ENCODE results near the gene KRTAP5-9. TPM values are rescaled to one million over a fixed set of nuclear protein-coding genes. Genes with fewer than 3 reads are reported as not detected.
"Not testable (repeated sequence)": the region's sequence is repeated elsewhere in the genome, so short reads cannot be mapped to it uniquely, and the experiment has no call there.

The KRTAP5-9 gene
- total RNA-seq, 2 donors from 2014 or later: not detected

DNA sequence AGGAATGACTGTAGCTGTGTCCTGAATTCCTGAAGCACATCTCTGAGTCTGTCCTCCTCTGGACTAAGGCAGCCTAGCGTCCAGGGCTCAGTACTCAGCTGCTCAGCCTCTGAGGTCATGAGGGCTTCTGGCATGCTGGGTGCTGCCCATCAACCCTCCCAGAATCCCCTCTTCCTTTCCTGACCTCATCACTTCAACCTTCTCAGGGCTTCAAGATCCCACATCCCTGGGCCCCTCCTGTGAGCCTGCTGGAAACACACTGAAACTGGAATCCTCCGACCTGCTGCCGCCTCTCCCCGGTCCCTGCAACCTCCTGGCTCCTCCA lies 9.6 kb upstream of the KRTAP5-9 start:
- H3K4me1 ChIP-seq: no peaks in the 10 kb centered on the region
- no peak overlapping the region for H3K4me3 ChIP-seq
- DNase-seq (ENCODE audit: low spot score): peak; percentile 38
- H3K9me3 ChIP-seq: no peaks in the 10 kb centered on the region
- H3K27ac ChIP-seq: no peak overlapping the region
- TF ChIP-seq, protein P1, sequence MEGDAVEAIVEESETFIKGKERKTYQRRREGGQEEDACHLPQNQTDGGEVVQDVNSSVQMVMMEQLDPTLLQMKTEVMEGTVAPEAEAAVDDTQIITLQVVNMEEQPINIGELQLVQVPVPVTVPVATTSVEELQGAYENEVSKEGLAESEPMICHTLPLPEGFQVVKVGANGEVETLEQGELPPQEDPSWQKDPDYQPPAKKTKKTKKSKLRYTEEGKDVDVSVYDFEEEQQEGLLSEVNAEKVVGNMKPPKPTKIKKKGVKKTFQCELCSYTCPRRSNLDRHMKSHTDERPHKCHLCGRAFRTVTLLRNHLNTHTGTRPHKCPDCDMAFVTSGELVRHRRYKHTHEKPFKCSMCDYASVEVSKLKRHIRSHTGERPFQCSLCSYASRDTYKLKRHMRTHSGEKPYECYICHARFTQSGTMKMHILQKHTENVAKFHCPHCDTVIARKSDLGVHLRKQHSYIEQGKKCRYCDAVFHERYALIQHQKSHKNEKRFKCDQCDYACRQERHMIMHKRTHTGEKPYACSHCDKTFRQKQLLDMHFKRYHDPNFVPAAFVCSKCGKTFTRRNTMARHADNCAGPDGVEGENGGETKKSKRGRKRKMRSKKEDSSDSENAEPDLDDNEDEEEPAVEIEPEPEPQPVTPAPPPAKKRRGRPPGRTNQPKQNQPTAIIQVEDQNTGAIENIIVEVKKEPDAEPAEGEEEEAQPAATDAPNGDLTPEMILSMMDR (IDR thresholded peaks at IDR 0.05): no peak
- no peaks in the 10 kb centered on the region for H3K36me3 ChIP-seq
- H3K27me3 ChIP-seq: no peaks in the 10 kb centered on the region

DNA sequence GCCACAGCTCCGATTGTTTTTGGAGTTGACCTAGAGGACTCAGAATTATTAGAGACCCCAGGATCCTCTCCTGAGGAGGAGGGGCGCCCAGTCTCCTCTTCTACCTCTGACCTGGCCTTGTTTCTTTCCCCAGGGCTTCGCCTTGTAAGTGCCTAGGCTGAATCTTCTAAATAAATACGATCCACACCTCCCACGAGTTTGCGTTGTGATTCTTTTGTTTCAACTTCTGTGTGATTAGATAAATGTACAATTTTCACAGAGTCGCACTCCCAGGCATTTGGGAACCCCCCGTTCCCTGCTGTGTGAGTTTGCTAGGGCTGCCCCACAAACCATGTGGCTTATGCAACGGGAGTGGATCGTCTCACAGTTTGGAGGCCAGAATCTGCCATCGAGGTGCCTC lies 9.2 kb upstream of the KRTAP5-9 start:
- no peaks in the 10 kb centered on the region for H3K9me3 ChIP-seq
- no peak for DNase-seq (ENCODE audit: low spot score)
- H3K4me1 ChIP-seq: no peaks in the 10 kb centered on the region
- H3K4me3 ChIP-seq: no peak overlapping the region
- no peak overlapping the region for H3K27ac ChIP-seq
- no peaks in the 10 kb centered on the region for H3K36me3 ChIP-seq
- TF ChIP-seq, protein P1 (IDR thresholded peaks at IDR 0.05): no peak
- no peaks in the 10 kb centered on the region for H3K27me3 ChIP-seq

DNA sequence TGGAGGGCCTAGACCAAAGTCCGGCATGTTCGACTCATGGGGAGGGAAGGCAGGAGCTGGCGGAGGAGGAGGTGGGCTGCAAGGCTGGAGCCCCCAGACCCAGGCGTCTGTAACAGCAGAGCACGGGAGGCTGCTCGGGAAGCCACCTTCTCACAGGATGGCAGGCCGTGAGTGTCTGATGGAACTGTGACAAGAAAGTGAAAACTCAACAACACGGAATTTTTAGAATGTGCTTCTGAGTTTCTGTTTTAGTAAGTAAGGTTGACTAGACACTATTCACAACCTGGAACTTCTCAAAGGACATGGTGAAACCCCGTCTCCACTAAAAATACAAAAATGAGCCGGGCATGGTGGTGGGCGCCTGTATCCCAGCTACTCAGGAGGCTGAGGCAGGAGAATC lies 8.2 kb upstream of the KRTAP5-9 start:
- H3K27me3 ChIP-seq; DNase-seq (ENCODE audit: low spot score); H3K4me1 ChIP-seq; H3K9me3 ChIP-seq; H3K27ac ChIP-seq; H3K36me3 ChIP-seq; H3K4me3 ChIP-seq: not testable (repeated sequence)

DNA sequence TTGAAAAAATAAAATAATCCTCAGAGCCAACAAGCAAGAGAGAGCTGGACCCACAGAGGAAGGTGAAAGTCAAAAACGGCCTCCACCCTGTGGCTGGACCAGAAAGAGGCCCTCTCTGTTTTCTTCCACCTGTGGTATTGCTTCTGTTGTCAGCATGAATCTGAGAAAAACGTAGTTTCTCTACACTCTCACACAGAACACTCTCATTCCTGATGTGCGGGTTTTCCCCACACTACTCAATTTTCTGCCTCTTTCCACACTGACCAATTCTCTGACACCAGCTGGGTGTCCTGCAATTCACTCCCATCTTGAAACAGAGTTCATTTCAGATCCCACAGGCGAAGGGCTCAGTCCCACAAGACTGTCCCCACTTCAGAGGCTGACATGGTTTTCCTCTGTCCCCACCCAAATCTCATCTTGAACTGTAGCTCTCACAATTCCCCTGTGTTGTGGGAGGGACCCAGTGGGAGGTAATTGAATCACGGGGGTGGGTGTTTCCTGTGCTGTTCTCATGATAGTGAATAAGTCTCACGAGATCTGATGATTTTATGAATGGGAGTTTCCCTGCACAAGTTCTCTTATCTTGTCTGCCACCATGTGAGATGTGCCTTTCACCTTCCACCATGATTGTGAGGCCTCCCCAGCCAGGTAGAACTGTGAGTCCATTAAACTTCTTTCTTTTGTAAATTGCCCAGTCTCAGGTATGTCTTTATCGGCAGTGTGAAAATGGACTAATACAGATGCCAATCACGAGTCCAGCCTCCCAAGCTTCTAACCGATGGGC lies 7.5 kb upstream of the KRTAP5-9 start:
- H3K4me1 ChIP-seq; H3K36me3 ChIP-seq; H3K9me3 ChIP-seq; H3K4me3 ChIP-seq; H3K27ac ChIP-seq; H3K27me3 ChIP-seq; DNase-seq (ENCODE audit: low spot score): not testable (repeated sequence)

DNA sequence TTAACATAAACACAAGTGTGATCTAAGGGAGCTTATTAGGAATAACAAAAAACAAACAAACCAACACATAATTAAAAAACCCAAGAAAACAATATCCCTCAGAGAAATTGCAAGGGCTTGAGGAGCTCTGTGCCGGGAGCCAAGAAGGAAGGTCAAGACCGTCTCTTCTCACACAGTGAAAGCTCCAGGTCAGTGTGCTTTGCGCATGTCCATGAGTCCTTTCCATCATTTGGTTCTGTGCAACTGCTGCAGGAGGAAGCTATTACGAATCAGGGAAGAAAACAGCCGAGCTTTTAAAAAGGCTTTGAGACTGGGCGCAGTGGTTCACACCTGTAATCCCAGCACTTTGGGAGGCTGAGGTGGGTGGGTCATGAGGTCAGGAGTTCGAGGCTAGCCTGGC lies 5.8 kb upstream of the KRTAP5-9 start:
- Histone ChIP-seq H3K9me3 (no peaks in the 10 kb centered on the region), H3K4me1 (no peaks in the 10 kb centered on the region), H3K27me3 (no peaks in the 10 kb centered on the region), H3K4me3 (no peak overlapping the region), H3K36me3 (no peaks in the 10 kb centered on the region), H3K27ac (no peak overlapping the region)
- TF ChIP-seq, protein P1 (IDR thresholded peaks at IDR 0.05): no peak
- DNase-seq (ENCODE audit: low spot score): no peak

DNA sequence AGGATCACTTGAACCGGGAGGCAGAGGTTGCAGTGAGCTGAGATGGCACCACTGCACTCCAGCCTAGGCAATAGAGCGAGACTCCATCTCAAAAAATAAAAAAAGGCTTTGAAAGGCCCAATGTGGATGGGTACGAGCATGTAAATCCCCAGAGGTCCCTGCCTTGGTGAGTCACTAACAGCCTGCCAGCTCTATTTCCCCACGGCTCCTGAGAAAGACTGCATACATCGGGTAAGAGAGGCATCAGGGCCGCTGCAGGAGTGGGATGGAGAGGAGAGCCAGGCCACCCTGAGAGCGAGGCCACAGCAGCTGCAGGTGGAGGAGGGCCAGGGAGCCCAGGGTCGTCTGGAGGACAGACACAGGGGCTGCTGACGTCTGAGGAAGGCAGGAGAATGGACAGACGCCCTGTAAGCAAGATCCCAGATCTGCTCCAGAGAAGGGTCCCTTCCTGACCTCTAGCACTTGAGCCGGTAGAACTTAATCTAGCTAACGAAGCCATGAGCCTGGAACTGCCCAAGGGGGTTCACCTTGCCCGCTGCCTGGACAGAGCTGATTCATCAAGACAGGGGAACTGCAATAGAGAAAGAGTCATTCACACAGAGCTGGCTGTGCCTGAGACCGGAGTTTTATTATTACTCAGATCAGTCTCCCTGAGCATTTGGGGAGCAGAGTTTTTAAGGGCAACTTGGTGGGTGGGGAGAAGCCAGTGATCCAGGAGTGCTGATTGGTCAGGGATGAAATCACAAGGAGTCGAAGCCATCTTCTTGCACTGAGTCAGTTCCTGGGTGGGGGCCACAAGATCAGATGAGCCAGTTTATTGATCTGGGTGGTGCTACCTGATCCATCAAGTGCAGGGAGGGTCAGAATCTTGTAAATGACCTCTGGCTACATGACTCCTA lies 5.1 kb upstream of the KRTAP5-9 start:
- H3K27me3 ChIP-seq: no peaks in the 10 kb centered on the region
- H3K27ac ChIP-seq: no peak overlapping the region
- no peak for DNase-seq (ENCODE audit: low spot score)
- no peaks in the 10 kb centered on the region for H3K4me1 ChIP-seq
- H3K4me3 ChIP-seq: no peak overlapping the region
- H3K36me3 ChIP-seq: no peaks in the 10 kb centered on the region
- TF ChIP-seq, protein P1 (IDR thresholded peaks at IDR 0.05): no peak
- no peaks in the 10 kb centered on the region for H3K9me3 ChIP-seq

All from right atrium auricular region (tissue), 2 donors.